GM06990 (cell line): Measurements from ENCODE around the gene PTPRT.

ENCODE experiments used
- DNase-seq: peaks from one replicate; pipeline ENCODE4 v3.0.0-alpha.2; 2011; ENCODE audit not compliant: insufficient read length; ENCODE audit errors: extremely low read depth
- H3K27me3 ChIP-seq: replicated peaks from 2 replicates; pipeline ENCODE4 v1.6.0; 2011; ENCODE audit warnings: low read length; ENCODE audit not compliant: control insufficient read depth, insufficient read depth
- H3K36me3 ChIP-seq: 2 replicates; pipeline ENCODE4 v1.5.1; 2011; ENCODE audit warnings: low read length; ENCODE audit not compliant: control insufficient read depth, insufficient read depth
- H3K4me3 ChIP-seq: replicated peaks from 2 replicates; pipeline ENCODE4 v1.5.1; 2011; ENCODE audit warnings: low read depth, mild to moderate bottlenecking, control low read depth, low read length
- CTCF ChIP-seq: IDR thresholded peaks from 2 replicates; pipeline ENCODE4 v1.5.1; 2011; ENCODE audit warnings: low read length, control low read depth, mild to moderate bottlenecking, inconsistent platforms; ENCODE audit not compliant: insufficient read depth, poor library complexity, severe bottlenecking

The PTPRT gene

DNA sequence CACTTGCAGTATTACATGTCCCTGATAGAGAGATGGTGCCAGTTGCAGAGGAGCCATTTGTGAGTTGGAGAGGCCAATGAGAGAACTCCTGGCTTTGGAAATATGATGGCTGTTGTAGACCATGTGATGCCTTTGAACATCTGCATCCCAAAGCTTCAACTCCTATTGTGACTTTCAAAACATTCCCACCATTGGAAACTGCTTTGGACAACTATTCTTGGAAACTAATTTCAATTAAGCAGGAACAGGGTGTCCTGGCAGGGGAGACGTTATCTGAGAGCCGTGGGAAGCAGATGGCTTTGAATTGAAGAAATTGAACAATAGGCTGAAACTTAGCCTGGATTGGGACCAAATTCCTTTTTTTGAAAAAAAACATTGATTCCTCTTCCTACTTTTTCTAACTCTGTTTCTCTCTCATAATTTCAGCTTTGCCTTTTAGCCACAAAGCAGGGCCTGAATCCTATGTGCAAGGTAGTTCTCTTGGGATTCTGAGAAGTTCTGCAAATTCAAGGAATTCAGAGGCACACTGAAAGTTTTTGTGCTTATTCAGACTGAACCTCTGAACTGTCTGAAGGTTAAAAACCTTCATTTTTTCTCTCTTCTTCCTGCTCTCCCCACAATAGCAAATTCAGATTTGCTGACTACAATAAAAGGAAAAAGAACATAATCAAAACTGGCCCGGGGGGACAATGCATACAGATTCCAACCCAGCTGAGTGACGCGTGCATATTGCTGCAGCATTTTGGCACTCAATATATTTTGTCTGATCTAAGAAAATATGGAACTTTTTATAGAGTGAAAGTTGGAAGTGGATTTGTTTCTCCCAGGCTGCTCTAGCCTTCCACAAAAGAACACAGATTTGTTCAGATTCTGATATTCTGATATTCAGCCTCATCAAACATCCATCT, 851.2 kb downstream of the PTPRT start:
- no peak for TF ChIP-seq CTCF
- DNase-seq: no peak
- H3K27me3 ChIP-seq: no peaks in the 10 kb centered on the region
- no peaks in the 10 kb centered on the region for H3K36me3 ChIP-seq
- no peak overlapping the region for H3K4me3 ChIP-seq

DNA sequence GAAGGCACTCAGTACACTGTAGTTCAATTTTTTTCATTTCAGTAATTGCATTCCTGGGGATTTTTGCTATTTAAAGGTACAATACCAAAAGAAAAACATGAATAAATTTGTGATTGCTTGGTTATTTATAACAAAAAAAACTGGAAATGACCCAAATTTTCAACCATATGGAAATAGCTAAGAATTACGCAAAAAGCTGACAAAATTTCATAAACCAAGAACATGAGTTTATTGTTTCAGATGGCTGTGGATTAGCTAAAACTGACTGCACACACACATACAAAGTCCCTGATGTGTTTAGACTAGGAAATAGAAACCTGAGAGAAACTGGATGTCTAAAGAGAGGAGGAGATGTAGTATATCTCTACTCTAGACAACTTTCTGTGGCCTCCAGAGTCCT, 853.1 kb downstream of the PTPRT start:
- Histone ChIP-seq H3K4me3 (no peak overlapping the region), H3K36me3 (no peaks in the 10 kb centered on the region), H3K27me3 (no peaks in the 10 kb centered on the region)
- TF ChIP-seq CTCF: no peak
- no peak for DNase-seq

DNA sequence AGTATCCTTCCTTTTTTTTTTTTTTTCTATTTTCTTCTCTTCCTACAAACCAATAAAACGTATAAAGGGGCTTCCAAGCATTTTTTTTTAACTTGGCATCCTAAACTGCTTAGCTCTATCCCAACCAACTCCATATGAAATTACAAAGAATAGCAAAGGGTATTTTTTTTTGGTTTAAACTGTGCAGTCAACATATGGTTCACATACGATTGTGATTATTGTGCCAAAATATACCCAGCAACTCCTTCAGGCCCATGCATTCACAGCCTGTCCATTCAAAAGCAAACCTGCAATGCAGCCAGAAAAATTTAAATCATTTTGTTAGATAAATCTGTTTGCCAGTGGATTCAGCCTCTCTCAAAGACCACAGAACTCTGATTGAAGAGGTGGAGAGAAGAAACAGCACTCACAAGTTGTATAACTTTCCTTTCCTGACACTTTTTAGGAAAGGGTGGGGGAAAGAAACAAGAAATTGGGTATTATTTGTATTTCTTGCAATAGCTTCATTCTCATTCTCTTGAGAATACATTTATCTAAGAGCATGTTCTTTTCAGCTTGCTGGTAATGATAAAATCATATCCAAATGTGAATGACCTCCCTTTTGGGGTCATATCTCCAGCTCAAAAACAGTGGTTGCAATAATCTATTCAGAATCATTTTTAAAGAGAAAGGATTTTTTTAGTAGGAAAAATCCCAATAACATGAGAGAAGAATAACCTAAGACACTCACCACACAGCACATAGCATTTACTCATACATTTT, 870.3 kb downstream of the PTPRT start:
- no peak for DNase-seq
- no peak for TF ChIP-seq CTCF
- Histone ChIP-seq H3K4me3 (no peak overlapping the region), H3K36me3 (no peaks in the 10 kb centered on the region), H3K27me3 (no peaks in the 10 kb centered on the region; the same call in 1 of the 2 replicates)

DNA sequence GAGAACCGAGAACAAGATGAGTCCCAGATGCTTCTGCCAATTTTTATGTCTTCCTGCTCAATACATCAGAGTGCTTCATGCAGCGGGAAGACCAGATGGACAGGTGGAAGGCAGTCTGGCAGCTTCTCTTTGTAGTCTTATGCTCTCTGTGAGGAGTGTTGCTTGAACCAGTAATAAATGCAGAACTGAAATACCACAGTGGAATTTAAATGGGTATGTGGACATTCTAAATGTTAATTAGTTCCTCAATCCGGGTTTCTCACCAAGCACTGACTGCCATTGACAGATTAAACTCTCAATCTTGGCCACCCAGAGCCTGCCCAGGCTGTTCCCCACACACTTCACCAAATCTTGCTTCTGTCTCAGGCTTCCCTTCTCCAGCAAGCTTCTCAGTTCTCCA, 876.0 kb downstream of the PTPRT start:
- Histone ChIP-seq H3K4me3 (no peak overlapping the region), H3K36me3 (no peaks in the 10 kb centered on the region), H3K27me3 (no peaks in the 10 kb centered on the region; the same call in 1 of the 2 replicates)
- DNase-seq: no peak
- no peak for TF ChIP-seq CTCF

- Histone ChIP-seq H3K36me3 (no peaks in the 10 kb centered on the region), H3K4me3 (no peak overlapping the region), H3K27me3 (no peaks in the 10 kb centered on the region)
- TF ChIP-seq CTCF: no peak
- no peak for DNase-seq
Measured at GRCh38 chr20:42309050-42309449, 880.7 kb downstream of the PTPRT start.
